HepG2 (cell line): ENCODE results near the gene TUT7. TPM values are rescaled to one million over a fixed set of nuclear protein-coding genes. Genes with fewer than 3 reads are reported as not detected.

Experiments used
- CC2D1A ChIP-seq: sonication (generic); formaldehyde crosslinking; IDR thresholded peaks from 2 replicates; pipeline ENCODE4 v1.8.1; 2023; ENCODE audit warnings: mild to moderate bottlenecking, missing genetic modification reagents
- CREB1 ChIP-seq, 2 experiments: fragments of 450-650 bp in 1 of 2; IDR thresholded peaks; 2 replicates each; pipeline ENCODE4 v1.6.1; 2016 to 2017; ENCODE audit warnings: control low read depth in 1 of 2, mild to moderate bottlenecking in 1 of 2, missing compliant biosample characterization in 1 of 2, missing genetic modification characterization in 1 of 2
- DMTF1 ChIP-seq: sonication (generic); formaldehyde crosslinking; IDR thresholded peaks from 2 replicates; pipeline ENCODE4 v1.4.0; 2020; ENCODE audit warnings: mild to moderate bottlenecking, missing genetic modification reagents
- EP300 ChIP-seq, 3 experiments: sonication (generic) in 1 of 3; formaldehyde crosslinking in 1 of 3; IDR thresholded peaks; 2 replicates each; pipeline versions ENCODE4 v1.5.1 to v1.6.1; 2011 to 2020; ENCODE audit warnings: low read depth in 2 of 3, low read length in 2 of 3, borderline replicate concordance in 1 of 3, improper control_type of control experiment in 1 of 3, mild to moderate bottlenecking in 1 of 3, missing genetic modification reagents in 1 of 3, moderate library complexity in 1 of 3
- KDM5B ChIP-seq: sonication (generic); formaldehyde crosslinking; IDR thresholded peaks from 2 replicates; pipeline ENCODE4 v1.4.0; 2020; ENCODE audit warnings: missing genetic modification reagents, mild to moderate bottlenecking, borderline replicate concordance
- KLF9 ChIP-seq: IDR thresholded peaks from 2 replicates; pipeline ENCODE4 v1.6.1; 2016; ENCODE audit warnings: low read depth
- NBN ChIP-seq: fragments of 450-650 bp; conservative IDR thresholded peaks from 2 replicates; pipeline ENCODE4 v1.6.1; 2017
- PCBP1 ChIP-seq: fragments of 200-400 bp; formaldehyde crosslinking; IDR thresholded peaks from 2 replicates; pipeline ENCODE4 v1.6.1; 2017; ENCODE audit warnings: mild to moderate bottlenecking, low read depth, low read length, borderline replicate concordance
- PHF8 ChIP-seq: sonication (generic); formaldehyde crosslinking; IDR thresholded peaks from 2 replicates; pipeline ENCODE4 v1.5.0; 2020; ENCODE audit warnings: missing genetic modification reagents
- PRDM10 ChIP-seq: sonication (generic); formaldehyde crosslinking; IDR thresholded peaks from 2 replicates; pipeline ENCODE4 v1.4.0; 2020; ENCODE audit warnings: low read depth, missing genetic modification reagents
- SNAPC5 ChIP-seq: sonication (generic); formaldehyde crosslinking; IDR thresholded peaks from 2 replicates; pipeline ENCODE4 v1.8.1; 2023; ENCODE audit warnings: mild to moderate bottlenecking, missing genetic modification reagents, borderline replicate concordance
- TAF1 ChIP-seq: sonication (generic); formaldehyde crosslinking; IDR thresholded peaks from 2 replicates; pipeline ENCODE4 v1.4.0; 2020; ENCODE audit warnings: missing genetic modification reagents
- ZNF468 ChIP-seq: sonication (generic); formaldehyde crosslinking; IDR thresholded peaks from 2 replicates; pipeline ENCODE4 v1.8.0; 2022; ENCODE audit warnings: mild to moderate bottlenecking, moderate library complexity, missing genetic modification reagents
- ZNF766 ChIP-seq: sonication (generic); formaldehyde crosslinking; IDR thresholded peaks from 2 replicates; pipeline ENCODE4 v1.5.0; 2020; ENCODE audit warnings: missing genetic modification reagents, borderline replicate concordance
- polyA plus RNA-seq, 8 experiments: library from polyadenylated mRNA; depleted of rRNA in 3 of 8; stranded (reverse) in 7 of 8; unstranded in 1 of 8; fragments of >200 nt; fragmentation: Illumina TruSeq in 4 of 8; extraction: Trizol in 4 of 8; gene quantifications; 2 replicates each; pipeline versions ENCODE4 v1.2.1 to v1.2.3, GENCODE V29; 2011 to 2016; ENCODE audit warnings: low read depth in 4 of 8, missing spikeins in 1 of 8, mixed read lengths in 1 of 8; ENCODE audit not compliant: insufficient read depth in 1 of 8
- total RNA-seq, 5 experiments: library from RNA; depleted of rRNA; stranded (reverse); fragments of >200 nt; fragmentation: Illumina TruSeq; extraction: Trizol; gene quantifications; 2 replicates each; pipeline ENCODE4 v1.2.3, GENCODE V29; 2016; ENCODE audit warnings: low read depth in 1 of 5
- TF ChIP-seq, protein P1 (sequence below): sonication (generic); formaldehyde crosslinking; IDR thresholded peaks from 2 replicates; pipeline ENCODE4 v1.4.0; 2020; ENCODE audit warnings: missing genetic modification reagents
- TF ChIP-seq, protein P2 (sequence below): sonication (generic); formaldehyde crosslinking; IDR thresholded peaks from 2 replicates; pipeline ENCODE4 v1.4.0; 2020; ENCODE audit warnings: missing genetic modification reagents
- TF ChIP-seq, protein P3 (sequence below): IDR thresholded peaks from 2 replicates; pipeline ENCODE4 v1.6.1; 2016; ENCODE audit warnings: low read depth, control low read depth

Gene TUT7
- total and polyA plus RNA-seq, 2 of the 13 experiments (the other 11 are each of a cell fraction or from before 2014, with no cell fraction given) = 12.0 to 19.4 TPM

DNA sequence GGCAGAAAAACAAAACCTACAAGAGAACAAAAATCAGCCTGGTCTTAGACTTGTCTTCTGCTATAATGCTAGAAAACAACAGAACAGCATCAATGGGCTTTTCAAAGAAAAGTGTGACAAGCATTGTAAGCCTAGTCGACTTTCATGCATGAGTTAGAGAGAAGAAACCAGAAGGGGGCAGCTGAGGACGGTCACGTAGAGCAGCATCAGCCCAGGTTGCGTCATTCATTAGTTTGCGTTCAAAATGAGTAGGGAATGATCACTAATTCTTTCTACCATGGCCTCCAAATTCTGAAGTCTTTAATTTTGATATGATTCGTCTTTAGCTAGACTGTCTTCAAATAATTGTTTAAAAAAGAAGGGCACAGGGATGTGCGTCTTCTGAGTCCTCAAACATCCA, 67.2 kb downstream of the TUT7 start (continued):
- TF ChIP-seq NBN = no peak
- TF ChIP-seq PCBP1 = no peak
- TF ChIP-seq PRDM10 = no peak
- TF ChIP-seq, protein P1, sequence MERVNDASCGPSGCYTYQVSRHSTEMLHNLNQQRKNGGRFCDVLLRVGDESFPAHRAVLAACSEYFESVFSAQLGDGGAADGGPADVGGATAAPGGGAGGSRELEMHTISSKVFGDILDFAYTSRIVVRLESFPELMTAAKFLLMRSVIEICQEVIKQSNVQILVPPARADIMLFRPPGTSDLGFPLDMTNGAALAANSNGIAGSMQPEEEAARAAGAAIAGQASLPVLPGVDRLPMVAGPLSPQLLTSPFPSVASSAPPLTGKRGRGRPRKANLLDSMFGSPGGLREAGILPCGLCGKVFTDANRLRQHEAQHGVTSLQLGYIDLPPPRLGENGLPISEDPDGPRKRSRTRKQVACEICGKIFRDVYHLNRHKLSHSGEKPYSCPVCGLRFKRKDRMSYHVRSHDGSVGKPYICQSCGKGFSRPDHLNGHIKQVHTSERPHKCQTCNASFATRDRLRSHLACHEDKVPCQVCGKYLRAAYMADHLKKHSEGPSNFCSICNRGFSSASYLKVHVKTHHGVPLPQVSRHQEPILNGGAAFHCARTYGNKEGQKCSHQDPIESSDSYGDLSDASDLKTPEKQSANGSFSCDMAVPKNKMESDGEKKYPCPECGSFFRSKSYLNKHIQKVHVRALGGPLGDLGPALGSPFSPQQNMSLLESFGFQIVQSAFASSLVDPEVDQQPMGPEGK (CRISPR knock-in tag) = 0 out of 2 replicates have a peak, but pooled peaks have one; percentile 19
- no peak for TF ChIP-seq DMTF1 (CRISPR knock-in tag)
- TF ChIP-seq EP300 (IDR thresholded peaks at IDR 0.05; ENCODE audit: low read depth in 2 of 2, low read length in 2 of 2) = no peak
- no peak for TF ChIP-seq EP300 (CRISPR knock-in tag; IDR thresholded peaks at IDR 0.05; ENCODE audit: borderline replicate concordance)
- TF ChIP-seq, protein P2, sequence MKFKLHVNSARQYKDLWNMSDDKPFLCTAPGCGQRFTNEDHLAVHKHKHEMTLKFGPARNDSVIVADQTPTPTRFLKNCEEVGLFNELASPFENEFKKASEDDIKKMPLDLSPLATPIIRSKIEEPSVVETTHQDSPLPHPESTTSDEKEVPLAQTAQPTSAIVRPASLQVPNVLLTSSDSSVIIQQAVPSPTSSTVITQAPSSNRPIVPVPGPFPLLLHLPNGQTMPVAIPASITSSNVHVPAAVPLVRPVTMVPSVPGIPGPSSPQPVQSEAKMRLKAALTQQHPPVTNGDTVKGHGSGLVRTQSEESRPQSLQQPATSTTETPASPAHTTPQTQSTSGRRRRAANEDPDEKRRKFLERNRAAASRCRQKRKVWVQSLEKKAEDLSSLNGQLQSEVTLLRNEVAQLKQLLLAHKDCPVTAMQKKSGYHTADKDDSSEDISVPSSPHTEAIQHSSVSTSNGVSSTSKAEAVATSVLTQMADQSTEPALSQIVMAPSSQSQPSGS (CRISPR knock-in tag) = peak; percentile 66; the same call in 1 of the 2 replicates
- no peak for TF ChIP-seq TAF1 (CRISPR knock-in tag)
- TF ChIP-seq KLF9 = no peak
- TF ChIP-seq KDM5B = no peak
- TF ChIP-seq SNAPC5 (CRISPR knock-in tag) = no peak
- peak; percentile 52; the same call in 1 of the 2 replicates for TF ChIP-seq CREB1 (IDR thresholded peaks at IDR 0.05)
- no peak for TF ChIP-seq CREB1 (CRISPR knock-in tag; IDR thresholded peaks at IDR 0.05)
- no peak for TF ChIP-seq CC2D1A
- no peak for TF ChIP-seq PHF8 (CRISPR knock-in tag)
- TF ChIP-seq ZNF766 = no peak
- TF ChIP-seq, protein P3, sequence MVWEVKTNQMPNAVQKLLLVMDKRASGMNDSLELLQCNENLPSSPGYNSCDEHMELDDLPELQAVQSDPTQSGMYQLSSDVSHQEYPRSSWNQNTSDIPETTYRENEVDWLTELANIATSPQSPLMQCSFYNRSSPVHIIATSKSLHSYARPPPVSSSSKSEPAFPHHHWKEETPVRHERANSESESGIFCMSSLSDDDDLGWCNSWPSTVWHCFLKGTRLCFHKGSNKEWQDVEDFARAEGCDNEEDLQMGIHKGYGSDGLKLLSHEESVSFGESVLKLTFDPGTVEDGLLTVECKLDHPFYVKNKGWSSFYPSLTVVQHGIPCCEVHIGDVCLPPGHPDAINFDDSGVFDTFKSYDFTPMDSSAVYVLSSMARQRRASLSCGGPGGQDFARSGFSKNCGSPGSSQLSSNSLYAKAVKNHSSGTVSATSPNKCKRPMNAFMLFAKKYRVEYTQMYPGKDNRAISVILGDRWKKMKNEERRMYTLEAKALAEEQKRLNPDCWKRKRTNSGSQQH (CRISPR knock-in tag) = no peak
- TF ChIP-seq ZNF468 (CRISPR knock-in tag) = no peak
